Ascending aorta (tissue), 2 donors: ENCODE data around the gene TRAF3IP1. TPM values are rescaled to one million over a fixed set of nuclear protein-coding genes. Genes with fewer than 3 reads are reported as not detected.
"Not testable (repeated sequence)": the region's sequence is repeated elsewhere in the genome, so short reads cannot be mapped to it uniquely, and the experiment has no call there.

Experiments
- DNase-seq, 2 donors: peaks; one replicate each; pipeline ENCODE4 v3.0.0-alpha.2; 2019; ENCODE audit warnings: low spot score in 2 of 2
- H3K27ac ChIP-seq, 2 donors: fragments of 200-600 bp; sonication (generic); one replicate each; pipeline ENCODE4 v1.5.1; 2016 to 2017; ENCODE audit warnings: mild to moderate bottlenecking in 1 of 2
- H3K27me3 ChIP-seq: fragments of 200-600 bp; sonication (generic); one replicate; pipeline ENCODE4 v1.5.1; 2017
- H3K36me3 ChIP-seq, 2 donors: fragments of 200-600 bp; sonication (generic); one replicate each; pipeline ENCODE4 v1.5.1; 2016
- H3K4me1 ChIP-seq, 2 donors: fragments of 200-600 bp; sonication (generic); one replicate each; pipeline ENCODE4 v1.5.1; 2016 to 2017; ENCODE audit warnings: mild to moderate bottlenecking in 1 of 2
- H3K4me3 ChIP-seq, 2 donors: fragments of 200-600 bp; sonication (generic); one replicate each; pipeline ENCODE4 v1.5.1; 2016 to 2017; ENCODE audit warnings: mild to moderate bottlenecking in 1 of 2
- H3K9me3 ChIP-seq, 2 donors: fragments of 200-600 bp; sonication (generic); one replicate each; pipeline ENCODE4 v1.5.1; 2016
- intact Hi-C: fragments of 100-400 bp; cut with DNase I; formaldehyde crosslinking; loops from one replicate; pipeline ENCODE4 v1.15.1; 2023
- total RNA-seq: library from RNA; depleted of rRNA; stranded (reverse); fragments of >200 nt; gene quantifications from one replicate; pipeline ENCODE4 v1.1.0, GENCODE V29; 2016
- TF ChIP-seq, protein P1 (sequence below), 3 experiments: fragments of 200-600 bp in 2 of 3; fragments of 450-650 bp in 1 of 3; sonication (generic) in 2 of 3; IDR thresholded peaks; one replicate each; pipeline ENCODE4 v1.5.1; 2016 to 2019; ENCODE audit warnings: antibody characterized with exemption in 3 of 3, mild to moderate bottlenecking in 1 of 3, moderate library complexity in 1 of 3

Gene TRAF3IP1, protein sequence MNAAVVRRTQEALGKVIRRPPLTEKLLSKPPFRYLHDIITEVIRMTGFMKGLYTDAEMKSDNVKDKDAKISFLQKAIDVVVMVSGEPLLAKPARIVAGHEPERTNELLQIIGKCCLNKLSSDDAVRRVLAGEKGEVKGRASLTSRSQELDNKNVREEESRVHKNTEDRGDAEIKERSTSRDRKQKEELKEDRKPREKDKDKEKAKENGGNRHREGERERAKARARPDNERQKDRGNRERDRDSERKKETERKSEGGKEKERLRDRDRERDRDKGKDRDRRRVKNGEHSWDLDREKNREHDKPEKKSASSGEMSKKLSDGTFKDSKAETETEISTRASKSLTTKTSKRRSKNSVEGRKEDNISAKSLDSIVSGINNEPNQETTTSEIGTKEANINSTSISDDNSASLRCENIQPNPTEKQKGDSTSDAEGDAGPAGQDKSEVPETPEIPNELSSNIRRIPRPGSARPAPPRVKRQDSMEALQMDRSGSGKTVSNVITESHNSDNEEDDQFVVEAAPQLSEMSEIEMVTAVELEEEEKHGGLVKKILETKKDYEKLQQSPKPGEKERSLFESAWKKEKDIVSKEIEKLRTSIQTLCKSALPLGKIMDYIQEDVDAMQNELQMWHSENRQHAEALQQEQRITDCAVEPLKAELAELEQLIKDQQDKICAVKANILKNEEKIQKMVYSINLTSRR
- total RNA-seq: 6.1 TPM

DNA sequence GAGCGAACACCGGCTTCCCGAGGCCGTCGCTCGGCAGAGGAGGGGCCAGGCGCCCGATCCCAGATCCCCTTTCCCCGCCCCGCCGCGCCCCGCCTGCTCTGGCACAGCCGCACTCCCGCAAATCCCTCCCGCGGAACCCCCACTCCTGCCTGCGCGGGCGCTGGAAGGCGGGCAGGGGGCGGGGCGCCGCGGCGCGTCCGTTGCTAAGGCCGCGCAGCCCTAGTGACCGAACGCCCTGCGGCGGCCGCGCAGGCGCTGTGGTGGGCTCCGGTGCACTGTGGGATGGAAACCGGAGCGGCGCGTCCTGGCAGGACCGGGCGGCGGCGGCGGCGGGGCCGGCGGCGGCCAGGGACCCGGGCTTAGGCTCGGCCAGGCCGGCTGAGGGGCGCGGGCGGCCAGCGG is at the start of gene TRAF3IP1:
Gene TRAF3IP1 (plus strand): TSS at position 273 of the 402 bp plus-strand sequence. CDS start 145 bp downstream, outside the sequence.
- Histone ChIP-seq H3K9me3 (no peaks in the 10 kb centered on the region), H3K27ac (peak within 1 kb of the TSS in 1 of 2 donors; percentile 64), H3K36me3 (peaks cover 0 to 3% of the 10 kb centered on the region in 2 donors), H3K27me3 (no peaks in the 10 kb centered on the region), H3K4me1 (peaks cover 6 to 11% of the 10 kb centered on the region in 2 donors), H3K4me3 (peak within 1 kb of the TSS; percentile 92 to 96)
- TF ChIP-seq, protein P1, sequence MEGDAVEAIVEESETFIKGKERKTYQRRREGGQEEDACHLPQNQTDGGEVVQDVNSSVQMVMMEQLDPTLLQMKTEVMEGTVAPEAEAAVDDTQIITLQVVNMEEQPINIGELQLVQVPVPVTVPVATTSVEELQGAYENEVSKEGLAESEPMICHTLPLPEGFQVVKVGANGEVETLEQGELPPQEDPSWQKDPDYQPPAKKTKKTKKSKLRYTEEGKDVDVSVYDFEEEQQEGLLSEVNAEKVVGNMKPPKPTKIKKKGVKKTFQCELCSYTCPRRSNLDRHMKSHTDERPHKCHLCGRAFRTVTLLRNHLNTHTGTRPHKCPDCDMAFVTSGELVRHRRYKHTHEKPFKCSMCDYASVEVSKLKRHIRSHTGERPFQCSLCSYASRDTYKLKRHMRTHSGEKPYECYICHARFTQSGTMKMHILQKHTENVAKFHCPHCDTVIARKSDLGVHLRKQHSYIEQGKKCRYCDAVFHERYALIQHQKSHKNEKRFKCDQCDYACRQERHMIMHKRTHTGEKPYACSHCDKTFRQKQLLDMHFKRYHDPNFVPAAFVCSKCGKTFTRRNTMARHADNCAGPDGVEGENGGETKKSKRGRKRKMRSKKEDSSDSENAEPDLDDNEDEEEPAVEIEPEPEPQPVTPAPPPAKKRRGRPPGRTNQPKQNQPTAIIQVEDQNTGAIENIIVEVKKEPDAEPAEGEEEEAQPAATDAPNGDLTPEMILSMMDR (IDR thresholded peaks at IDR 0.05): no peak
- intact Hi-C loops: loop anchor here (1.0 kb wide), 1 partner anchor 31 kb away; no protein-coding TSS in a partner anchor
- peak; percentile 67 to 96 for DNase-seq

DNA sequence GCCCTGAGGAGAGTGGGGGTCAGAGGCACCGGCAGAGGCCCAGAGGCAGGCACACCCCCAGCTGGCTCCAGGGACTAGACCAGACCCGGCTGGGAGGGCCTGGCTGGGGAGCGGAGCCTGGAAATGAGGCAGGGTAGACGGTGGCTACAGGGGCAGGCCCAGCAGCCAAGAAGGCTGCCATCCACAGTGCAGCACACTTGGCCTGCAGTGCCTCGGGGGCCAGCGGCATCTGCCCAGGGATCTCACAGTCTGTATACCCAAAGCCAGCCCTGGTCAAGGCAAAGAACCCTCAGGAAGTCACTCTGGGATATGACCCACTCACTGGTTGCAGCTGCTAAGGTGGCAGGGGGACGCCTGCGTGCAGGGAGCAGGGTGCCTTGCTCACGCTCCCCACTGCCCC is 49.7 kb upstream of the TRAF3IP1 start:
- intact Hi-C loops: no loop called here
- TF ChIP-seq, protein P1 (IDR thresholded peaks at IDR 0.05): no peak
- no peaks in the 10 kb centered on the region for H3K9me3 ChIP-seq
- no peak for DNase-seq
- H3K27me3 ChIP-seq: no peaks in the 10 kb centered on the region
- no peak overlapping the region for H3K27ac ChIP-seq
- no peak overlapping the region for H3K4me3 ChIP-seq
- peaks cover 66 to 95% of the 10 kb centered on the region in 2 donors for H3K36me3 ChIP-seq
- H3K4me1 ChIP-seq: no peaks in the 10 kb centered on the region

DNA sequence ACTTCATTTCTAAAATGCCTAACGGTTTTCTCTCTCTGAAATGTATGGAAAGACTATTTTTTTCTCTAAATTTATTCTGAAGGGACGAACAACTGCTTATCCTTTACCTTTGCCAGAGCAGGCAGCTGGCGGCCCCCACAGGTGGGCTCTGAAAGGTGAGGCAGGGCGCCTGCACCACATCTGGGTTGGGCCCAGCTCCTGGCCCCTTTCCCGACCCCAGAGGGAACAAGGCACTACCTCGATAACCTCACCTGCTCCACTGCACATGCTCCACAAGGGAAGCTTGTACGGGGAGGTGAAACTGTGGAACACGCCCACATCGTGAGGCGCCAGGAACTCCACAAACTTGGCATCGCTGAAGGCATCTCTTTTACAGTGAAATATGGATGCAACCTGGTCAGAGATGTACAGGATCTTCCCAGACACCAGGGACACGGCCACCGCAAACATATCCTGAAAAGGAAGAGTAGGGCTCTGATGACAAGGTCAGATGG is 49.2 kb upstream of the TRAF3IP1 start:
- Histone ChIP-seq H3K27me3 (no peaks in the 10 kb centered on the region), H3K27ac (no peak overlapping the region), H3K36me3 (peaks cover 69 to 97% of the 10 kb centered on the region in 2 donors), H3K4me3 (no peak overlapping the region), H3K4me1 (no peaks in the 10 kb centered on the region), H3K9me3 (no peaks in the 10 kb centered on the region)
- no peak for DNase-seq
- intact Hi-C loops: no loop called here
- TF ChIP-seq, protein P1 (IDR thresholded peaks at IDR 0.05): no peak

DNA sequence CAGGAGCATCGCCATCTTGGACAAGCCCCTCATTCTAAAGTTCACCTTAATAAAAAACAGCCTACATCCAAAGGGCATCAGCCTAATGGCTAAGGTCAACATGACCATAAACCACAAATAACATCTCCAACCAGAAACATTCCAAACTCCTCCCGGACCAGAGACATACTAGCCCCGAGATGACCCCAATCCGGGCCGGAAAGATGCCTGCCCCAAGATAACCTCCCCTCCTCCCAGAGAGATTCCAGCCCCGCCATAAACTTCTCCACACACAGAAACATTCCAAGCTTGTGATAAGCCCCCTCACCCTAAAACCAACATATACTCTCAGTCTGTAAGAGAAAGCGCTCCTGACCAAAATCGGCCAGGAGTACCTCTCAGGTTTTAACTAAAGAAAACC is 48.6 kb upstream of the TRAF3IP1 start:
- H3K4me3 ChIP-seq, H3K27ac ChIP-seq, H3K4me1 ChIP-seq, intact Hi-C loops, DNase-seq, H3K9me3 ChIP-seq, H3K27me3 ChIP-seq: not testable (repeated sequence)
- H3K36me3 ChIP-seq: peaks cover 69 to 98% of the 10 kb centered on the region in 2 donors

DNA sequence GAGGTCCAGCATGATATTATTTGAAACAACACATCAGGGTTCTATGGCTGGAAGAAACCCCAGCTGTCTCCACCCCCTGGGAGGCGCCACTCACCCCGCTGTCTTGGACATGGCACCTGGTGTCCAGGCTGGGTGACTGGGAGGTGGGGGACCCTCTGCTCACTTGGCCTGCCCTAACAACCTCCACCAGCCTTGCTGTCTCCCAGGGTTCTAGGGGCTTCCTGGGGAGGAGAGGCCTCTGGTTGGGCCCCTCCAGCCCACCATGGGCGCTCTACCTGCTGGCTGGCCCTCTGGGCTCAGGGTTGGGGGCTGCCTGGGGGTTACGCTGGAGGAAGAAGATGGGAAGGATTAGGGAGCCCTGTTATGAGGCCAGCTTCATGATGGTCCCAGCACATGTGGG is 48.2 kb upstream of the TRAF3IP1 start:
- H3K9me3 ChIP-seq: no peaks in the 10 kb centered on the region
- TF ChIP-seq, protein P1 (IDR thresholded peaks at IDR 0.05): no peak
- no peak overlapping the region for H3K27ac ChIP-seq
- intact Hi-C loops: no loop called here
- DNase-seq: no peak
- no peak overlapping the region for H3K4me3 ChIP-seq
- H3K36me3 ChIP-seq: peaks cover 69 to 98% of the 10 kb centered on the region in 2 donors
- no peaks in the 10 kb centered on the region for H3K4me1 ChIP-seq
- H3K27me3 ChIP-seq: no peaks in the 10 kb centered on the region

DNA sequence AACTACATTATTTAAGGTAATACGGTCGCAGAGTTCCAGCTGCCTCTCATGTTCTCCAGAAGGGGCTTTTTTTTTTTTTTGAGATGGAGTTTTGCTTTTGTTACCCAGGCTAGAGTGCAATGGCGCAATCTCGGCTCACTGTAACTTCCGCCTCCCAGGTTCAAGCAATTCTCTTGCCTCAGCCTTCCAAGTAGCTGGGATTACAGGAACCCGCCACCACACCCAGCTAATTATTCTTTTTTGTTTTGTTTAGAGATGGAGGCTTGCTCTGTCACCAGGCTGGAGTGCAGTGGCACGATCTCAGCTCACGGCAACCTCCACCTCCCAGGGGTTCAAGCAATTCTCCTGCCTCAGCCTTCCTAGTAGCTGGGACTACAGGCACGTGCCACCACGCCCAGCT is 46.9 kb upstream of the TRAF3IP1 start:
- H3K9me3 ChIP-seq: not testable (repeated sequence)
- H3K36me3 ChIP-seq: peaks cover 62 to 94% of the 10 kb centered on the region in 2 donors

More for the DNA sequence above, 46.9 kb upstream of the TRAF3IP1 start:
- H3K4me3 ChIP-seq, H3K4me1 ChIP-seq, H3K27me3 ChIP-seq, H3K27ac ChIP-seq, DNase-seq, intact Hi-C loops: not testable (repeated sequence)
